SK-N-SH (cell line): ENCODE data around the gene PPFIBP2. TPM values are rescaled to one million over a fixed set of nuclear protein-coding genes. Genes with fewer than 3 reads are reported as not detected.

ENCODE experiments used
- CTCF ChIA-PET: fragments of 300-600, 350-600 bp; formaldehyde crosslinking; extraction: SDS; loops from one replicate; lab custom pipeline; 2021; lab: Yijun Ruan, JAX
- POLR2A ChIA-PET: fragments of 350-600 bp; sonication (Branson Sonifier 250); formaldehyde crosslinking; extraction: SDS; loops from one replicate; lab custom pipeline; 2020; ENCODE audit warnings: antibody characterized with exemption, inconsistent platforms; lab: Yijun Ruan, JAX
- DNase-seq: peaks from one replicate; pipeline ENCODE4 v3.0.0; 2012
- H2AFZ ChIP-seq: fragments of 200-600 bp; sonication (generic); 2 replicates; pipeline ENCODE4 v1.8.1; 2016; ENCODE audit warnings: antibody characterized with exemption, mild to moderate bottlenecking, low read depth
- H3F3A ChIP-seq: fragments of 200-600 bp; sonication (generic); replicated peaks from 2 replicates; pipeline ENCODE3; 2016; ENCODE audit warnings: antibody characterized with exemption, mild to moderate bottlenecking; ENCODE audit not compliant: insufficient read depth
- H3K27ac ChIP-seq, 2 experiments: fragments of 200-500 bp in 1 of 2; fragments of 200-600 bp in 1 of 2; sonication (Bioruptor generic) in 1 of 2; sonication (generic), shearing (Covaris generic) in 1 of 2; 2 replicates each; pipeline versions ENCODE4 v1.5.1 to v1.6.1; 2014 to 2016; ENCODE audit warnings: low read depth in 2 of 2, inconsistent platforms in 1 of 2, low read length in 1 of 2, mild to moderate bottlenecking in 1 of 2, mixed read lengths in 1 of 2
- H3K27me3 ChIP-seq: fragments of 200-600 bp; sonication (generic), shearing (Covaris generic); 2 replicates; pipeline ENCODE4 v1.6.1; 2016; ENCODE audit warnings: mixed run types; ENCODE audit not compliant: insufficient read depth
- H3K36me3 ChIP-seq, 2 experiments: fragments of 200-500 bp in 1 of 2; fragments of 200-600 bp in 1 of 2; sonication (Bioruptor generic) in 1 of 2; sonication (generic) in 1 of 2; replicated peaks in 1 of 2; 2 replicates each; pipeline versions ENCODE3 to v1.5.1; 2014 to 2016; ENCODE audit warnings: low read length in 1 of 2, mild to moderate bottlenecking in 1 of 2; ENCODE audit not compliant: insufficient read depth in 2 of 2, control insufficient read depth in 1 of 2
- H3K4me1 ChIP-seq, 2 experiments: fragments of 200-500 bp in 1 of 2; fragments of 200-600 bp in 1 of 2; sonication (Bioruptor generic) in 1 of 2; sonication (generic), shearing (Covaris generic) in 1 of 2; 2 replicates each; pipeline versions ENCODE4 v1.5.1 to v1.6.1; 2014 to 2016; ENCODE audit warnings: low read depth in 1 of 2, low read length in 1 of 2, mixed run types in 1 of 2; ENCODE audit not compliant: insufficient read depth in 2 of 2, control insufficient read depth in 1 of 2
- H3K4me2 ChIP-seq: fragments of 200-600 bp; sonication (generic), shearing (Covaris generic); 2 replicates; pipeline ENCODE4 v1.6.1; 2017; ENCODE audit warnings: mixed run types
- H3K4me3 ChIP-seq, 2 experiments: fragments of 200-500 bp in 1 of 2; fragments of 200-600 bp in 1 of 2; sonication (Bioruptor generic) in 1 of 2; sonication (generic), shearing (Covaris generic) in 1 of 2; 2 replicates each; pipeline versions ENCODE4 v1.5.1 to v1.8.1; 2014 to 2016; ENCODE audit warnings: low read depth in 2 of 2, inconsistent platforms in 1 of 2, low read length in 1 of 2, mild to moderate bottlenecking in 1 of 2, mixed read lengths in 1 of 2, moderate library complexity in 1 of 2
- H3K79me2 ChIP-seq: fragments of 200-600 bp; sonication (generic); 2 replicates; pipeline ENCODE4 v1.8.1; 2017; ENCODE audit warnings: mild to moderate bottlenecking; ENCODE audit not compliant: insufficient read depth
- H3K9ac ChIP-seq: fragments of 200-600 bp; sonication (generic); 2 replicates; pipeline ENCODE4 v1.6.1; 2017; ENCODE audit warnings: mixed run types
- H3K9me2 ChIP-seq: fragments of 200-600 bp; sonication (generic); 2 replicates; pipeline ENCODE4 v1.6.1; 2017; ENCODE audit warnings: mixed run types
- H3K9me3 ChIP-seq: fragments of 200-600 bp; sonication (generic); 2 replicates; pipeline ENCODE4 v1.6.1; 2017; ENCODE audit warnings: mixed run types, mild to moderate bottlenecking, moderate library complexity
- H4K20me1 ChIP-seq: fragments of 200-600 bp; sonication (generic); 2 replicates; pipeline ENCODE4 v1.6.1; 2017; ENCODE audit warnings: mild to moderate bottlenecking, mixed run types; ENCODE audit not compliant: insufficient read depth
- CHD2 ChIP-seq: fragments of 150-350 bp; IDR thresholded peaks from 2 replicates; pipeline ENCODE4 v1.6.1; 2018; ENCODE audit warnings: low read length; ENCODE audit not compliant: partially characterized antibody
- ELF1 ChIP-seq: IDR thresholded peaks from 2 replicates; pipeline ENCODE4 v1.4.0; 2012
- EP300 ChIP-seq, 2 experiments: IDR thresholded peaks; 2 replicates each; pipeline versions ENCODE4 v1.4.0 to v1.6.1; 2012; ENCODE audit warnings: borderline replicate concordance in 1 of 2, low read depth in 1 of 2, low read length in 1 of 2
- FOXJ3 ChIP-seq: sonication (generic); formaldehyde crosslinking; IDR thresholded peaks from 2 replicates; pipeline ENCODE4 v1.5.1; 2020; ENCODE audit warnings: mild to moderate bottlenecking, missing genetic modification reagents
- FOXM1 ChIP-seq: IDR thresholded peaks from 2 replicates; pipeline ENCODE4 v1.4.0; 2012; ENCODE audit warnings: low read depth, mild to moderate bottlenecking
- GATA2 ChIP-seq: sonication (generic); formaldehyde crosslinking; IDR thresholded peaks from 2 replicates; pipeline ENCODE4 v1.5.0; 2020; ENCODE audit warnings: mild to moderate bottlenecking, missing genetic modification reagents
- MXI1 ChIP-seq: IDR thresholded peaks from 2 replicates; pipeline ENCODE4 v1.6.1; 2012; ENCODE audit warnings: mild to moderate bottlenecking, low read depth, low read length, improper control_type of control experiment
- NFIC ChIP-seq: IDR thresholded peaks from 2 replicates; pipeline ENCODE4 v1.4.0; 2012; ENCODE audit warnings: borderline replicate concordance
- NRF1 ChIP-seq: IDR thresholded peaks from 2 replicates; pipeline ENCODE4 v1.6.1; 2012; ENCODE audit warnings: low read depth, mild to moderate bottlenecking, low read length
- POLR2AphosphoS5 ChIP-seq: IDR thresholded peaks from 2 replicates; pipeline ENCODE4 v1.6.1; 2012; ENCODE audit warnings: low read depth, low read length
- RFX5 ChIP-seq: IDR thresholded peaks from 2 replicates; pipeline ENCODE4 v1.6.1; 2012; ENCODE audit warnings: mild to moderate bottlenecking, improper control_type of control experiment, low read length
- RXRA ChIP-seq: IDR thresholded peaks from 2 replicates; pipeline ENCODE4 v1.4.0; 2012; ENCODE audit warnings: low read depth, mild to moderate bottlenecking, borderline replicate concordance
- WGBS: methylation state at CpG from one replicate; pipeline ENCODE4 v1.1.6; 2017; ENCODE audit warnings: low lambda C conversion rate; 5-methylcytosine and 5-hydroxymethylcytosine counted together
- polyA plus RNA-seq, 3 experiments: library from polyadenylated mRNA; depleted of rRNA; stranded (reverse); fragments of >200 nt; gene quantifications; 2 replicates each; pipeline ENCODE4 v1.2.3, GENCODE V29; 2012
- TF ChIP-seq, protein P1 (sequence below): IDR thresholded peaks from 2 replicates; pipeline ENCODE4 v1.4.0; 2012; ENCODE audit warnings: low read depth, borderline replicate concordance
- TF ChIP-seq, protein P2 (sequence below): IDR thresholded peaks from 2 replicates; pipeline ENCODE4 v1.4.0; 2012; ENCODE audit warnings: low read depth, borderline replicate concordance

Gene PPFIBP2
- polyA plus RNA-seq, 1 of the 3 experiments (the other 2 are of a cell fraction) = 0.67 TPM

- H4K20me1 ChIP-seq = no peaks in the 10 kb centered on the region
- H3K4me3 ChIP-seq = no peak overlapping the region
- peaks cover 8% of the 10 kb centered on the region; the same call in 1 of the 2 replicates for H3K27me3 ChIP-seq
- WGBS = 43% methylated on average over 4 of the region's 4 CpGs
- H3K9me2 ChIP-seq = no peaks in the 10 kb centered on the region
- no peak overlapping the region for H2AFZ ChIP-seq
- no peaks in the 10 kb centered on the region for H3K9me3 ChIP-seq
- TF ChIP-seq POLR2AphosphoS5 = no peak
- TF ChIP-seq EP300 (IDR thresholded peaks at IDR 0.05; ENCODE audit: borderline replicate concordance in 1 of 2, low read depth in 1 of 2, low read length in 1 of 2) = no peak
- no peak for TF ChIP-seq RXRA
- TF ChIP-seq, protein P1, sequence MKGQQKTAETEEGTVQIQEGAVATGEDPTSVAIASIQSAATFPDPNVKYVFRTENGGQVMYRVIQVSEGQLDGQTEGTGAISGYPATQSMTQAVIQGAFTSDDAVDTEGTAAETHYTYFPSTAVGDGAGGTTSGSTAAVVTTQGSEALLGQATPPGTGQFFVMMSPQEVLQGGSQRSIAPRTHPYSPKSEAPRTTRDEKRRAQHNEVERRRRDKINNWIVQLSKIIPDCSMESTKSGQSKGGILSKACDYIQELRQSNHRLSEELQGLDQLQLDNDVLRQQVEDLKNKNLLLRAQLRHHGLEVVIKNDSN = no peak
- no peak for TF ChIP-seq CHD2
- TF ChIP-seq NRF1 = no peak
- H3K36me3 ChIP-seq = no peaks in the 10 kb centered on the region
- H3F3A ChIP-seq = no peaks in the 10 kb centered on the region
- H3K27ac ChIP-seq = no peak overlapping the region
- POLR2A ChIA-PET = no interaction called here
- no peaks in the 10 kb centered on the region for H3K79me2 ChIP-seq
- H3K9ac ChIP-seq = no peak overlapping the region
- DNase-seq = no peak
- H3K4me1 ChIP-seq = no peaks in the 10 kb centered on the region
- CTCF ChIA-PET = interaction anchor here (1.3 kb wide), 1 partner anchor 16 kb away, joined by 4 read pairs; no protein-coding TSS in a partner anchor
- H3K4me2 ChIP-seq = no peak overlapping the region
Observed at GRCh38 chr11:7528514-7529049, 14.8 kb downstream of the PPFIBP2 start.

GRCh38 chr11:7530013-7530640, 16.3 kb downstream of the PPFIBP2 start:
- Histone ChIP-seq H3K4me3 (no peak overlapping the region), H3K4me1 (peaks cover 0 to 4% of the 10 kb centered on the region in 2 experiments; a peak in 1 of 4 replicates), H2AFZ (no peak overlapping the region), H3K79me2 (no peaks in the 10 kb centered on the region), H3K27ac (no peak overlapping the region), H3K36me3 (no peaks in the 10 kb centered on the region), H3K9ac (no peak overlapping the region), H3K9me2 (no peaks in the 10 kb centered on the region), H3F3A (no peaks in the 10 kb centered on the region), H3K9me3 (no peaks in the 10 kb centered on the region), H4K20me1 (no peaks in the 10 kb centered on the region), H3K27me3 (peaks cover 8% of the 10 kb centered on the region; the same call in 1 of the 2 replicates), H3K4me2 (no peak overlapping the region)
- no peak for DNase-seq
- ChIA-PET POLR2A (no interaction called here), CTCF (interaction anchor here (0.9 to 1.1 kb wide), 7 partner anchors 11 to 432 kb away, joined by 3 read pairs; partner anchors contain the start of gene PPFIBP2)
- no peak for TF ChIP-seq NRF1
- 46% methylated on average over 1 of the region's 1 CpG for WGBS

DNA sequence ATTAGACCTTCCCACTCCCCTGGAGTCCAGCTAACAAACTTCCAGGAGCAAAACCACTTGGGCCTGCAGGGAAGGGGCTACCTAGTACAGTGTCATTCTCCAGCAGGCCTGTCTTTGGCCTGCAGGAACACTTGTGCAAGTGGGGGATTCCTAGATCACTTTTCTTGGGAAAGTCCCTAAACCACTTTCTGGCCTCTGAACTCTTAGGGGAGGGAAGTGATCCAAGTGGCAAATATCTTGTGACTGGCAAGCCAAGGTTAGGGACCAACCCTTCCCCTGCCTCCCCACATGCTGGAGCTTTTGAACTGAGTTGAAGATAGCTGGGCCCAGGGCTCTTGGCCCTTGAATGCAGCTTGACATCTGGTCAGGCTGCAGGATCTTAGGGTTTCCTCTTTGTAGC, 17.2 kb downstream of the PPFIBP2 start:
- Histone ChIP-seq H3K36me3 (no peaks in the 10 kb centered on the region), H3K27me3 (peaks cover 3% of the 10 kb centered on the region; the same call in 1 of the 2 replicates), H3K4me3 (no peak overlapping the region), H4K20me1 (no peaks in the 10 kb centered on the region), H3K79me2 (no peaks in the 10 kb centered on the region), H3K4me1 (peaks cover 0 to 4% of the 10 kb centered on the region in 2 experiments; a peak in 1 of 4 replicates), H3K9me2 (no peaks in the 10 kb centered on the region), H3K4me2 (no peak overlapping the region), H2AFZ (no peak overlapping the region), H3K27ac (no peak overlapping the region), H3K9ac (no peak overlapping the region), H3K9me3 (no peaks in the 10 kb centered on the region), H3F3A (no peaks in the 10 kb centered on the region)
- TF ChIP-seq, protein P2, sequence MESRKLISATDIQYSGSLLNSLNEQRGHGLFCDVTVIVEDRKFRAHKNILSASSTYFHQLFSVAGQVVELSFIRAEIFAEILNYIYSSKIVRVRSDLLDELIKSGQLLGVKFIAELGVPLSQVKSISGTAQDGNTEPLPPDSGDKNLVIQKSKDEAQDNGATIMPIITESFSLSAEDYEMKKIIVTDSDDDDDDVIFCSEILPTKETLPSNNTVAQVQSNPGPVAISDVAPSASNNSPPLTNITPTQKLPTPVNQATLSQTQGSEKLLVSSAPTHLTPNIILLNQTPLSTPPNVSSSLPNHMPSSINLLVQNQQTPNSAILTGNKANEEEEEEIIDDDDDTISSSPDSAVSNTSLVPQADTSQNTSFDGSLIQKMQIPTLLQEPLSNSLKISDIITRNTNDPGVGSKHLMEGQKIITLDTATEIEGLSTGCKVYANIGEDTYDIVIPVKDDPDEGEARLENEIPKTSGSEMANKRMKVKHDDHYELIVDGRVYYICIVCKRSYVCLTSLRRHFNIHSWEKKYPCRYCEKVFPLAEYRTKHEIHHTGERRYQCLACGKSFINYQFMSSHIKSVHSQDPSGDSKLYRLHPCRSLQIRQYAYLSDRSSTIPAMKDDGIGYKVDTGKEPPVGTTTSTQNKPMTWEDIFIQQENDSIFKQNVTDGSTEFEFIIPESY = no peak
- TF ChIP-seq FOXM1 (no peak), MXI1 (no peak), ELF1 (no peak), RFX5 (no peak), GATA2 (CRISPR knock-in tag) (no peak), NFIC (no peak), FOXJ3 (CRISPR knock-in tag) (no peak)
- TF ChIP-seq, protein P1 = no peak
- ChIA-PET POLR2A (no interaction called here), CTCF (interaction anchor here (0.8 to 1.1 kb wide), 7 partner anchors 10 to 387 kb away, joined by 3 read pairs; partner anchors contain the start of gene PPFIBP2)
- DNase-seq = no peak
